ENCODE data around the gene NRDC. TPM values are rescaled to one million over a fixed set of nuclear protein-coding genes. Genes with fewer than 3 reads are reported as not detected.

Gene NRDC
- total and polyA plus RNA-seq, 2 experiments from 2014 or later: 129 to 217 TPM

DNA sequence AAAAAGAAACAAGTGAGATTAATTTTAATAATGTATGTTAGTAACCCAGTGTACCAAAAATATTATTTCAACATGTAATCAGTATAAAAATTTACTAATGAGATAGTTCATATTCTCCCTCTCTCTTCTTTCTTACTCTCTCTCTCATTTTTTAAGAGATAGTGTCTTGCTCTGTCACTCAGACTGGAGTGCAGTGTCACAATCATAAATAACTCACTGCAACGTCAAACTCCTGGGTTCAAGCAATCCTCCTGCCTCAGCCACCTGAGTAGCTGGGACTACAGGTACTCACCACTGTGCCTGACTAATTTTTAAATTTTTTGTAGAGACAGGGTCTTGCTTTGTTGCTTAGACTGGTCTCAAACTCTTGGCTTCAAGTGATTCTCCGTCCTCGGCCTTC lies 123.9 kb downstream of the NRDC start:
- H3K36me3 Mint-ChIP-seq (ENCODE audit: low read depth): peaks cover 7% of the 10 kb centered on the region; the same call in 2 of the 3 replicates
- Histone ChIP-seq H3F3A (replicated peaks; ENCODE audit: low read depth) (no peaks in the 10 kb centered on the region), H4K20me1 (replicated peaks; ENCODE audit: insufficient read depth) (0 out of 2 replicates have a peak, but pooled peaks cover 6% of the 10 kb centered on the region), H3K79me2 (replicated peaks; ENCODE audit: insufficient read depth) (no peaks in the 10 kb centered on the region), H3K4me1 (ENCODE audit: insufficient read depth) (no peaks in the 10 kb centered on the region), H2AFZ (no peak overlapping the region), H3K4me3 (no peak overlapping the region), H3K27ac (ENCODE audit: low read depth) (no peak overlapping the region), H3K27me3 (ENCODE audit: insufficient read depth) (no peaks in the 10 kb centered on the region), H3K36me3 (ENCODE audit: insufficient read depth) (no peaks in the 10 kb centered on the region; the same call in 1 of the 2 replicates), H3K4me2 (no peak overlapping the region), H3K9me2 (ENCODE audit: insufficient read depth) (no peaks in the 10 kb centered on the region)
- no peak overlapping the region for H3K4me3 Mint-ChIP-seq
- H3K9me3 Mint-ChIP-seq: no peaks in the 10 kb centered on the region
- DNase-seq (ENCODE audit: low spot score): no peak
- TF ChIP-seq ZNF331 (CRISPR knock-in tag; IDR thresholded peaks at IDR 0.05; ENCODE audit: low read depth): no peak
- TF ChIP-seq ZNF114 (CRISPR knock-in tag; IDR thresholded peaks at IDR 0.05): no peak
- TF ChIP-seq, protein P1, sequence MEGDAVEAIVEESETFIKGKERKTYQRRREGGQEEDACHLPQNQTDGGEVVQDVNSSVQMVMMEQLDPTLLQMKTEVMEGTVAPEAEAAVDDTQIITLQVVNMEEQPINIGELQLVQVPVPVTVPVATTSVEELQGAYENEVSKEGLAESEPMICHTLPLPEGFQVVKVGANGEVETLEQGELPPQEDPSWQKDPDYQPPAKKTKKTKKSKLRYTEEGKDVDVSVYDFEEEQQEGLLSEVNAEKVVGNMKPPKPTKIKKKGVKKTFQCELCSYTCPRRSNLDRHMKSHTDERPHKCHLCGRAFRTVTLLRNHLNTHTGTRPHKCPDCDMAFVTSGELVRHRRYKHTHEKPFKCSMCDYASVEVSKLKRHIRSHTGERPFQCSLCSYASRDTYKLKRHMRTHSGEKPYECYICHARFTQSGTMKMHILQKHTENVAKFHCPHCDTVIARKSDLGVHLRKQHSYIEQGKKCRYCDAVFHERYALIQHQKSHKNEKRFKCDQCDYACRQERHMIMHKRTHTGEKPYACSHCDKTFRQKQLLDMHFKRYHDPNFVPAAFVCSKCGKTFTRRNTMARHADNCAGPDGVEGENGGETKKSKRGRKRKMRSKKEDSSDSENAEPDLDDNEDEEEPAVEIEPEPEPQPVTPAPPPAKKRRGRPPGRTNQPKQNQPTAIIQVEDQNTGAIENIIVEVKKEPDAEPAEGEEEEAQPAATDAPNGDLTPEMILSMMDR (conservative IDR thresholded peaks at IDR 0.05; ENCODE audit: low read depth in 2 of 2): no peak
- TF ChIP-seq, protein P2, sequence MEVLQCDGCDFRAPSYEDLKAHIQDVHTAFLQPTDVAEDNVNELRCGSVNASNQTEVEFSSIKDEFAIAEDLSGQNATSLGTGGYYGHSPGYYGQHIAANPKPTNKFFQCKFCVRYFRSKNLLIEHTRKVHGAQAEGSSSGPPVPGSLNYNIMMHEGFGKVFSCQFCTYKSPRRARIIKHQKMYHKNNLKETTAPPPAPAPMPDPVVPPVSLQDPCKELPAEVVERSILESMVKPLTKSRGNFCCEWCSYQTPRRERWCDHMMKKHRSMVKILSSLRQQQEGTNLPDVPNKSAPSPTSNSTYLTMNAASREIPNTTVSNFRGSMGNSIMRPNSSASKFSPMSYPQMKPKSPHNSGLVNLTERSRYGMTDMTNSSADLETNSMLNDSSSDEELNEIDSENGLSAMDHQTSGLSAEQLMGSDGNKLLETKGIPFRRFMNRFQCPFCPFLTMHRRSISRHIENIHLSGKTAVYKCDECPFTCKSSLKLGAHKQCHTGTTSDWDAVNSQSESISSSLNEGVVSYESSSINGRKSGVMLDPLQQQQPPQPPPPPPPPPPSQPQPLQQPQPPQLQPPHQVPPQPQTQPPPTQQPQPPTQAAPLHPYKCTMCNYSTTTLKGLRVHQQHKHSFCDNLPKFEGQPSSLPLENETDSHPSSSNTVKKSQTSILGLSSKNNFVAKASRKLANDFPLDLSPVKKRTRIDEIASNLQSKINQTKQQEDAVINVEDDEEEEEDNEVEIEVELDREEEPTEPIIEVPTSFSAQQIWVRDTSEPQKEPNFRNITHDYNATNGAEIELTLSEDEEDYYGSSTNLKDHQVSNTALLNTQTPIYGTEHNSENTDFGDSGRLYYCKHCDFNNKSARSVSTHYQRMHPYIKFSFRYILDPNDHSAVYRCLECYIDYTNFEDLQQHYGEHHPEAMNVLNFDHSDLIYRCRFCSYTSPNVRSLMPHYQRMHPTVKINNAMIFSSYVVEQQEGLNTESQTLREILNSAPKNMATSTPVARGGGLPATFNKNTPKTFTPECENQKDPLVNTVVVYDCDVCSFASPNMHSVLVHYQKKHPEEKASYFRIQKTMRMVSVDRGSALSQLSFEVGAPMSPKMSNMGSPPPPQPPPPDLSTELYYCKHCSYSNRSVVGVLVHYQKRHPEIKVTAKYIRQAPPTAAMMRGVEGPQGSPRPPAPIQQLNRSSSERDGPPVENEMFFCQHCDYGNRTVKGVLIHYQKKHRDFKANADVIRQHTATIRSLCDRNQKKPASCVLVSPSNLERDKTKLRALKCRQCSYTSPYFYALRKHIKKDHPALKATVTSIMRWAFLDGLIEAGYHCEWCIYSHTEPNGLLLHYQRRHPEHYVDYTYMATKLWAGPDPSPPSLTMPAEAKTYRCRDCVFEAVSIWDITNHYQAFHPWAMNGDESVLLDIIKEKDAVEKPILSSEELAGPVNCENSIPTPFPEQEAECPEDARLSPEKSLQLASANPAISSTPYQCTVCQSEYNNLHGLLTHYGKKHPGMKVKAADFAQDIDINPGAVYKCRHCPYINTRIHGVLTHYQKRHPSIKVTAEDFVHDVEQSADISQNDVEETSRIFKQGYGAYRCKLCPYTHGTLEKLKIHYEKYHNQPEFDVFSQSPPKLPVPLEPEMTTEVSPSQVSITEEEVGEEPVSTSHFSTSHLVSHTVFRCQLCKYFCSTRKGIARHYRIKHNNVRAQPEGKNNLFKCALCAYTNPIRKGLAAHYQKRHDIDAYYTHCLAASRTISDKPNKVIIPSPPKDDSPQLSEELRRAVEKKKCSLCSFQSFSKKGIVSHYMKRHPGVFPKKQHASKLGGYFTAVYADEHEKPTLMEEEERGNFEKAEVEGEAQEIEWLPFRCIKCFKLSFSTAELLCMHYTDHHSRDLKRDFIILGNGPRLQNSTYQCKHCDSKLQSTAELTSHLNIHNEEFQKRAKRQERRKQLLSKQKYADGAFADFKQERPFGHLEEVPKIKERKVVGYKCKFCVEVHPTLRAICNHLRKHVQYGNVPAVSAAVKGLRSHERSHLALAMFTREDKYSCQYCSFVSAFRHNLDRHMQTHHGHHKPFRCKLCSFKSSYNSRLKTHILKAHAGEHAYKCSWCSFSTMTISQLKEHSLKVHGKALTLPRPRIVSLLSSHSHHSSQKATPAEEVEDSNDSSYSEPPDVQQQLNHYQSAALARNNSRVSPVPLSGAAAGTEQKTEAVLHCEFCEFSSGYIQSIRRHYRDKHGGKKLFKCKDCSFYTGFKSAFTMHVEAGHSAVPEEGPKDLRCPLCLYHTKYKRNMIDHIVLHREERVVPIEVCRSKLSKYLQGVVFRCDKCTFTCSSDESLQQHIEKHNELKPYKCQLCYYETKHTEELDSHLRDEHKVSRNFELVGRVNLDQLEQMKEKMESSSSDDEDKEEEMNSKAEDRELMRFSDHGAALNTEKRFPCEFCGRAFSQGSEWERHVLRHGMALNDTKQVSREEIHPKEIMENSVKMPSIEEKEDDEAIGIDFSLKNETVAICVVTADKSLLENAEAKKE (CRISPR knock-in tag; IDR thresholded peaks at IDR 0.05): no peak
- TF ChIP-seq, protein P3, sequence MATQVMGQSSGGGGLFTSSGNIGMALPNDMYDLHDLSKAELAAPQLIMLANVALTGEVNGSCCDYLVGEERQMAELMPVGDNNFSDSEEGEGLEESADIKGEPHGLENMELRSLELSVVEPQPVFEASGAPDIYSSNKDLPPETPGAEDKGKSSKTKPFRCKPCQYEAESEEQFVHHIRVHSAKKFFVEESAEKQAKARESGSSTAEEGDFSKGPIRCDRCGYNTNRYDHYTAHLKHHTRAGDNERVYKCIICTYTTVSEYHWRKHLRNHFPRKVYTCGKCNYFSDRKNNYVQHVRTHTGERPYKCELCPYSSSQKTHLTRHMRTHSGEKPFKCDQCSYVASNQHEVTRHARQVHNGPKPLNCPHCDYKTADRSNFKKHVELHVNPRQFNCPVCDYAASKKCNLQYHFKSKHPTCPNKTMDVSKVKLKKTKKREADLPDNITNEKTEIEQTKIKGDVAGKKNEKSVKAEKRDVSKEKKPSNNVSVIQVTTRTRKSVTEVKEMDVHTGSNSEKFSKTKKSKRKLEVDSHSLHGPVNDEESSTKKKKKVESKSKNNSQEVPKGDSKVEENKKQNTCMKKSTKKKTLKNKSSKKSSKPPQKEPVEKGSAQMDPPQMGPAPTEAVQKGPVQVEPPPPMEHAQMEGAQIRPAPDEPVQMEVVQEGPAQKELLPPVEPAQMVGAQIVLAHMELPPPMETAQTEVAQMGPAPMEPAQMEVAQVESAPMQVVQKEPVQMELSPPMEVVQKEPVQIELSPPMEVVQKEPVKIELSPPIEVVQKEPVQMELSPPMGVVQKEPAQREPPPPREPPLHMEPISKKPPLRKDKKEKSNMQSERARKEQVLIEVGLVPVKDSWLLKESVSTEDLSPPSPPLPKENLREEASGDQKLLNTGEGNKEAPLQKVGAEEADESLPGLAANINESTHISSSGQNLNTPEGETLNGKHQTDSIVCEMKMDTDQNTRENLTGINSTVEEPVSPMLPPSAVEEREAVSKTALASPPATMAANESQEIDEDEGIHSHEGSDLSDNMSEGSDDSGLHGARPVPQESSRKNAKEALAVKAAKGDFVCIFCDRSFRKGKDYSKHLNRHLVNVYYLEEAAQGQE (IDR thresholded peaks at IDR 0.05; ENCODE audit: unreplicated experiment): no peak
- TF ChIP-seq, protein P4, sequence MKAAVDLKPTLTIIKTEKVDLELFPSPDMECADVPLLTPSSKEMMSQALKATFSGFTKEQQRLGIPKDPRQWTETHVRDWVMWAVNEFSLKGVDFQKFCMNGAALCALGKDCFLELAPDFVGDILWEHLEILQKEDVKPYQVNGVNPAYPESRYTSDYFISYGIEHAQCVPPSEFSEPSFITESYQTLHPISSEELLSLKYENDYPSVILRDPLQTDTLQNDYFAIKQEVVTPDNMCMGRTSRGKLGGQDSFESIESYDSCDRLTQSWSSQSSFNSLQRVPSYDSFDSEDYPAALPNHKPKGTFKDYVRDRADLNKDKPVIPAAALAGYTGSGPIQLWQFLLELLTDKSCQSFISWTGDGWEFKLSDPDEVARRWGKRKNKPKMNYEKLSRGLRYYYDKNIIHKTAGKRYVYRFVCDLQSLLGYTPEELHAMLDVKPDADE (IDR thresholded peaks at IDR 0.05): no peak
- TF ChIP-seq EZH2phosphoT487 (IDR thresholded peaks at IDR 0.05; ENCODE audit: unreplicated experiment): no peak
- no peak for TF ChIP-seq CREB1 (CRISPR knock-in tag; IDR thresholded peaks at IDR 0.05; ENCODE audit: low read depth)
- no peak for TF ChIP-seq JUNB (IDR thresholded peaks at IDR 0.05; ENCODE audit: unreplicated experiment)
- no peak for TF ChIP-seq EZH2 (IDR thresholded peaks at IDR 0.05; ENCODE audit: low read depth, unreplicated experiment)
- no peak for TF ChIP-seq STAT1 (IDR thresholded peaks at IDR 0.05; ENCODE audit: unreplicated experiment)
- TF ChIP-seq NANOG (IDR thresholded peaks at IDR 0.05; ENCODE audit: borderline replicate concordance): no peak
- TF ChIP-seq POLR2AphosphoS5 (IDR thresholded peaks at IDR 0.05; ENCODE audit: low read depth): no peak
- H3K27ac Mint-ChIP-seq: no peak overlapping the region
- H3K27me3 Mint-ChIP-seq (ENCODE audit: insufficient read depth, low read depth, poor library complexity): no peaks in the 10 kb centered on the region
- H3K4me1 Mint-ChIP-seq: peaks cover 2% of the 10 kb centered on the region; the same call in 2 of the 3 replicates
- ATAC-seq: no peak

Measured in GM23338 (cell line).